Measurements from ENCODE around the gene MORN1.

MORN1 gene

DNA sequence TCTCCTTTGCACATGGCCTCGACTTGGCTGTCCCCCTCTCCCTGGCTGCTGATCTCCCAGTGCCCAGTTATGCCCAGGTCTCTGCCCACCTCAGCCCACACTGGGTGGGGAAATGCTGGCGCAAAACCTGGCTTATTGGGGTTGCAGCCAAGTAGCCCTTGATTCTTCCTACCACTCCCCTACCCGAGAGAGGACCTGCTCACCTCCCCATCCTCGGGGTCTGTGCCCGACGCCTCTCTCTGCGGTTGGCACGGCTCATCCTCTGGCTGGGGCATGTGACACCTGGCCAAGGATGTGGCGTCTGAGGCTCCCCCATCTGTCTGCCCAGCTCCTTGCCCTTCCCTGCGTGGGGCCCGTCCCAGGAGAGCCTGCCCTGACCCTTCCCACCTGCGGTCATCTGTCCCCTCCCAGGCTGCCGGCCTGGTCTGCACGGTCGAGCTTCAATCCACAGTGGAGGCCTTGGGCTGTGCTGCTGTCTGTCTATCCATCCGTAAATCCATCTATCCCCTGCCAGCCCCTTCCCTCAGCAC, 27.5 kb upstream of the MORN1 start:
- no peak for DNase-seq

DNA sequence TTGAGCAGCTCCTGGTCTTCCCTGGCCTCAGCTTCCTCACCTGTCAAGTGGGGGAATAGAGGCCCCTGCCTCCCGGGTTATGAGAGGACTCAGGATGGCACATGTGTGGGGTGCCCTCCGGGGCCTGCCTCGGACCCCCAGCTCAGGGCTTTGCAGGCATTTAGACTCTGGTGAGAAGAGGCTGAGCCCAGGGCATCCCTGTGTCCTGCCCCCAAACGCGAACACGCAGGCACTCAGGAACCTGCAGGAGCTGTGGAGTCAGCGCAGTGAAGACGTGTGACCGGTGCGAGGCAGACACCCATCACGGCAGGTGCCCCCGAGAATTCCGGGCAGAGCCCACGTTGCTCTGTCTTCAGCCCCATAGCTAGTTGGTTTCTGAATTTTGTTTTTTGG, 26.5 kb upstream of the MORN1 start:
- no peak for DNase-seq

- DNase-seq, result no peak
Measured at GRCh38 chr1:2417083-2417832, 25.9 kb upstream of the MORN1 start.

- DNase-seq, result no peak
Measured at GRCh38 chr1:2416403-2416802, 25.0 kb upstream of the MORN1 start.

DNA sequence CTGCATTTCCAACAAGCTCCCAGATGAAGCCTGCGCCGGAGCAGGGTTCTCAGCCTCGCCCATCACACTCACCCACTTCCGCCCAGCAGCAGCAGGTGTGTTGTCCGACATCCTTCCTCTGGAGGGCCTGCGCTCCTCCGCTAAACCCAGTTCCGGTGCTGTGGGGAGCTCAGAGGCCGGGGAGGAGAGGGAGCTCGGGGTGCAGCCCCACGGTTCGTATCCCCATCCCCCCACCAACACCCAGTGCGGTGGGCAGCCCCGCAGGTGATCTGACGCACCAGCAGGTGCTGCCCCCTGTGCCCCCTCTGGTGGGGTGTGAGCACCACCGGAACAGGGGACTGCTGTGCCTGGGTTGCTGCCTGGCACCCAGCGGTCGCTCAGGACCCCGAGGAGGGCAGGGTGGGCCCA, 24.5 kb upstream of the MORN1 start:
- no peak for DNase-seq

DNA sequence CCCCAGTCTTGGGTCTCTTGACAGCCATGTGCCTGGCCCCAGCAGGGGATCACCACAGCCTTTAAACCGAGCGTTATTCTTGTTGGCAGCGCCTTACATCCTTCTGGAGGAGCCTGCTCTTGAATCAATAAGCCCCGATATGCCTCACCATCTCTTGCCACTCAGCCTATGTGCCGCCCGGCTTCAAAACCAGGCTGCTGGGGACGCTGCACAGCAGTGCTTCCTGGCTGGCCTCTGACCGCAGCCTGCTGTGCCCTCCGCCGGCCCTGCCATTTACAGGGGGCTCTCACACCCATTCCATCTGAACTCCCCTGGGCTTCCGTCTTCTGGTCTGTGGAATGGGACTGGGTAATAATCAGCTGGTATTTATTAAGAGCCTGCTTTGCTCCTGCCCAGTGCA, 24.0 kb upstream of the MORN1 start:
- DNase-seq, result no peak

- peak; percentile 11 for DNase-seq
Measured at GRCh38 chr1:2414297-2414958, 23.1 kb upstream of the MORN1 start.

GRCh38 chr1:2413495-2414296, 22.3 kb upstream of the MORN1 start:
- no peak for DNase-seq

DNA sequence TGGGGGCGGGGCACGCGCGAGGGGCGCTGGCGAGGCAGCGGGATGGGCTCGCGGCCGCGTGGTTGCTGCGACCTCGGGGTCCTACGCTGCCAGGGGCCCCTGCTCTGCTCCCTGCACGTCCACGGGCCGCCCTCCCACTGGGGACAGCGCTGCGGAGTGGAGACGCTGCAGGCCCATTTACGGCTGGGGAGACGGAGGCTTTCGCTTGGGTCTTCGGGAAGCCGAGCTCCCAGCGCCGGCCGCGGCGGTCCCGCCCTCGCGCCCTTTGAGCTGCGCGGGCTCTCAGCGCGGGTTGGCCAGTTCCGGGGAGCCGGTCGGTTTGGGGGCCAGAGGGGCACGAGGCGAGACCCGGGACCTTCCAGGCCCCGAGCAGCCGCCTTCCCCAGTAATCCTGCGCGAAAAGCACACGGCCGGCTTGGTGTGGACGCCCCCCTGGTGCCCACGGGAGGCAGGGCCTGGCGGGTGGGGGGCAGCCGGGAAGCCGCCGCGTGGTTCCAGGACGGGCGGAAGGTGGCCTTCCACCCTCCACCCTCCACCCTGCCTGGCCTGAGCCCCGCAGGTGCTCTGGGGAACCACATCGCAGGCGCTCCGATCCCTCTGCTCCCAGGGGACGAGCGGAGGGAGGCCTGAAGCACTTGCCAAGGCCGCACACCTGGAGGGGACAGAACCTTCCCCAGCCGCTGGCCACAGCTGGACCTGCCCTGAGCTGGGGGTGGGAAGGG, 21.6 kb upstream of the MORN1 start:
- no peak for DNase-seq

DNA sequence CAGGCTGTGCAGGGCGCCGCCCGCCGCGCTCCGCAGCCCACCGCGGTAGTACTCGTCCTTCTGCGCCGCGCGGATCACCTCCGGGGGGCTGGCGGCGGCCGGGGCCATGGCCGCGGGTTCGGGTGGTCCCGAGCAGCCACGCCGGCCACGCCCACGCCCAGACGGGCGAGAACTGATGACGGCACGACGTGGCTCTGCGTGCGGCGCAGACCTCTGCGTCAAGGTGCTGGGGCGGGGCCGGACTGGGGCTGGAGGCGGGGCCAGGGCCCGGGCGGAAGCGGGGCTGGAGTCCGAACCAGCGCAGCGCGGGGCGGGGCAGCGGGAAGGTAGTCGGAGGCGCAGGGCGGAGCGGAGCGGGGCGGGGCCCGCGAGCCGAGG, 21.0 kb upstream of the MORN1 start, which contains the start of gene PEX10:
PEX10 (minus strand) TSS at position 170 of the 378 bp plus-strand sequence; CDS start at position 108, 62 bp downstream.
- DNase-seq, result peak; percentile 80

- no peak for DNase-seq
Measured at GRCh38 chr1:2411801-2412394, 20.5 kb upstream of the MORN1 start.

DNA sequence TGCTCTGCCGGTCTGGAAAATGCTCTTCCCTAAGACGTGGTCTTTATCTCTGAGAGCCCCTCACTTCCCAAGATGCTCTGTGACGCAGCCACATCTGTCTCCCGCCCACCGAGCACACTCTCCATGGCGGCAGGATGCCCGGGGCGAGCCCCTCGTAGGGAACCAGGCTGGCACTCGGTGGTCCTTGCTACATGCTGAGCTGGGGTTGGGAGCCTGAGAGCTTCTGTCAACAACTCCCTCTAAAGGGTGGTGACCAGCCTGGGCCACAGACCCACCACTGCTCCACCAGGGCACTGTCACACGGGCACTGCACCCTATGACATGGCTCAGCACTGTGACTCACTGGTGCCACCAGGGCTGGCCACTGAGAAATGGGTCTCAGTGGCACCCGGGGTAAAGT, 18.4 kb upstream of the MORN1 start:
- no peak for DNase-seq

DNA sequence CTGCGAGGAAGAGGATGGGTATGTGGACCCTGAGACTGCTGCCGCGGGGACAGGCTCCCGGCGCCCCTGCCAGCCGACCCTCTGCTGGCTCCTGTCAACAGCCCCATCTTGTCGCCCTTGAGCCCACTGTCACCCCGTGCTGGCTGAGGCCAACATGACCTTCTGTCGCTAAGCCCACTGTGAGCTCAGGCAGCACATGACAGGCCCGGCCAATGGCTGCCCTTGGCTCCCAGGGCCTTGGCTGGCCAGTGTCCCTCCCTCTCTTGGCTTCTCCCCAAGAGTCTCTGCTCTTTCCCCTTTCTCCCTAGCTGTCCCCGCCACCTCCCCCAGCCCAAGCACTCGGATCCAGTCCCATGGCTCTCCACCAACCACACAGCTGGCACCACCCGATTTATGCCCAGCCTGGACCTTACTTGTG, 17.5 kb upstream of the MORN1 start:
- no peak for DNase-seq

GRCh38 chr1:2408456-2408855, 17.1 kb upstream of the MORN1 start:
- DNase-seq, result no peak

- no peak for DNase-seq
Measured at GRCh38 chr1:2407991-2408275, 16.6 kb upstream of the MORN1 start.

DNA sequence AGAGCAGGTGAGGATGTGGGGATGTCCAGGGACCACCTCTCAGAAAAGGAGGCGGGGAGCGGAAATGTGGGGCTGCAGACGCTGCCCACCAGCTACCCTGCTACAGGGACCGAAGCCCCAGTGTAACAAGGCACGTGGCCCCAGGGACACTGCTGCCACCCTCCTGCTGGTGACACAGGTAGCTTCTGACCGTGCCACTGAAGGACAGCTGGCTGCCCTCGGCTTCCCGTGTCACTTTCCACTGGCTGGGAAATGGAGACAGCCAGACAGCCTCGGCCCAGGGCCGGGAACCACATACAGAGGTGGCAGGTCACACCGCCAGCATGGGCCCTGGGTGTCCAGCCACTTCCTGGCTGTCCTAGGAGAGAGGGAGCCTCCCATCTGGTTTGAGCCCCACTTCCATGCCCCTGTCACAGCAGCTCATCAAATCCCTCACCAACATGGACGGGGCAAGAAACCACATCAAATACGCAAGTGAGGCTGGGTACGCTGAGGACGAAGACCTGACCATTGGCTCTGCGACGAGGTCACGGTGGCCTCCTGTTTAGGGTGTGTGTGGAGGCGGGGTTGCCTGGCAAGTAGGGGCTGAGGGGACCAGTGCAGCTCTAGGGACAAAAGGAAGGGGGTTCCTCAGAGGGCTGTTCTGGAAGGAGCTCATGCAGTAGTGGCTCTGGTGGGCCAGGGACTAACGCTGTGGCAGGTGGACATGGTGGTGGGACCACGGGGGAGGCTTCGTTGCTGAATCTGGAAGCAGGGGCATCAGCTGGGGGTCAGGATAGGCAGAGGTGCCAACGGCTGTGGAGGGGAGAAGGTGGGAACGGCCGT, 16.0 kb upstream of the MORN1 start:
- DNase-seq, result no peak

GRCh38 chr1:2406451-2407041, 15.2 kb upstream of the MORN1 start:
- DNase-seq, result no peak

DNA sequence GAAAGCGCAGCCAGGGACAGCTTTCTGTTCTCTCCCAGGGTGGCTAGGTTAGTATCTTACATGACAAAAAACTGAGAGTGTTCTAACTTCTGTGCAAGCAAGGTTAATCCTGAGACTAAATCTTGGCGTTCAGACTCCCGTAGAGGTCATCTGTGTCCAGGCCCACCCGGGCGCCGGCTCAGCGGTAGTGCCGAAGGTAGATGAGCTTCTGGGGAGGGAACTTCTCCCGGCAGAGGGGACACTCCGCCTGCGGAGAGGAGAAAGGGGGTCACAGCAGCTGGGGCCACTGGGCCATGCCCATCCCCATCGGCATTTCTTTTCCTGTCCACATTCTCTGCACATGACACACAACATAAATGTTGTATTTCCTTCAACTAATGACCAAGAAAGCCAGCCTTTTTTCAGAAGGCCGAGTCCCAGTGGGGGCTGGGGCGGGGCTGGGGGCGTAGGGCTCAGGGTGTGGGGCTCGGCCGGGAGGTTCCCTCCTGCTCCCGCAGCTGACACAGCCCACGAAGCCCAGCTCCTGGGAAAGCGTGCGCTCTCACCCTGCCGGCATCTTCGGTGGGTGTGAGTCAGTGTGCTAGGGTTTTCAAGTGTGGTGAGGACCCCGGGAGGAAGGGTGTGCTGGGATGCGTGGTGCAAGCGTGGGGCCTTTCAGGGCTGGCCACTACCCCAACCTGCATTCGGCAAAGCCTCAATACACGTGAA, 14.4 kb upstream of the MORN1 start:
- DNase-seq, result no peak

GRCh38 chr1:2404890-2405511, 13.6 kb upstream of the MORN1 start:
- no peak for DNase-seq
